Uterus (tissue), 2 donors: ENCODE measurements around the gene DPY19L2.
"Not testable (repeated sequence)": the region's sequence is repeated elsewhere in the genome, so short reads cannot be mapped to it uniquely, and the experiment has no call there.

Experiments
- POLR2A ChIP-seq, 2 donors: fragments of 450-650 bp; IDR thresholded peaks; one replicate each; pipeline ENCODE4 v1.6.1; 2016; ENCODE audit warnings: antibody characterized with exemption in 2 of 2, mild to moderate bottlenecking in 1 of 2, moderate library complexity in 1 of 2
- TF ChIP-seq, protein P1 (sequence below), 4 experiments: fragments of 200-600 bp in 2 of 4; fragments of 450-650 bp in 2 of 4; sonication (generic) in 2 of 4; IDR thresholded peaks; one replicate each; pipeline ENCODE4 v1.5.1; 2016 to 2019; ENCODE audit warnings: antibody characterized with exemption in 4 of 4, mild to moderate bottlenecking in 2 of 4, moderate library complexity in 1 of 4

DNA sequence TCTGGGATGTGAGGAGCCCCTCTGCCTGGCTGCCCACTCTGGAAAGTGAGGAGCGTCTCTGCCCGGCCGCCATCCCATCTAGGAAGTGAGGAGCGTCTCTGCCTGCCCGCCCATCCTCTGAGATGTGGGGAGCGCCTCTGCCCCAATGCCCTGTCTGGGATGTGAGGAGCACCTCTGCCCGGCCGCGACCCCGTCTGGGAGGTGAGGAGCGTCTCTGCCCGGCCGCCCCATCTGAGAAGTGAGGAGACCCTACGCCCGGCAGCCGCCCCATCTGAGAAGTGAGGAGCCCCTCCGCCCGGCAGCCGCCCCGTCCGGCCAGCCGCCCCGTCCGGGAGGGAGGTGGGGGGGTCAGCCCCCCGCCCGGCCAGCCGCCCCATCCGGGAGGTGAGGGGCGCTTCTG, 18.3 kb upstream of the DPY19L2 start:
- TF ChIP-seq, protein P1, sequence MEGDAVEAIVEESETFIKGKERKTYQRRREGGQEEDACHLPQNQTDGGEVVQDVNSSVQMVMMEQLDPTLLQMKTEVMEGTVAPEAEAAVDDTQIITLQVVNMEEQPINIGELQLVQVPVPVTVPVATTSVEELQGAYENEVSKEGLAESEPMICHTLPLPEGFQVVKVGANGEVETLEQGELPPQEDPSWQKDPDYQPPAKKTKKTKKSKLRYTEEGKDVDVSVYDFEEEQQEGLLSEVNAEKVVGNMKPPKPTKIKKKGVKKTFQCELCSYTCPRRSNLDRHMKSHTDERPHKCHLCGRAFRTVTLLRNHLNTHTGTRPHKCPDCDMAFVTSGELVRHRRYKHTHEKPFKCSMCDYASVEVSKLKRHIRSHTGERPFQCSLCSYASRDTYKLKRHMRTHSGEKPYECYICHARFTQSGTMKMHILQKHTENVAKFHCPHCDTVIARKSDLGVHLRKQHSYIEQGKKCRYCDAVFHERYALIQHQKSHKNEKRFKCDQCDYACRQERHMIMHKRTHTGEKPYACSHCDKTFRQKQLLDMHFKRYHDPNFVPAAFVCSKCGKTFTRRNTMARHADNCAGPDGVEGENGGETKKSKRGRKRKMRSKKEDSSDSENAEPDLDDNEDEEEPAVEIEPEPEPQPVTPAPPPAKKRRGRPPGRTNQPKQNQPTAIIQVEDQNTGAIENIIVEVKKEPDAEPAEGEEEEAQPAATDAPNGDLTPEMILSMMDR (IDR thresholded peaks at IDR 0.05), result not testable (repeated sequence)
- not testable (repeated sequence) for TF ChIP-seq POLR2A (IDR thresholded peaks at IDR 0.05)
